GM13976 (cell line): ENCODE measurements around the gene PF4V1.

Source experiments
- DNase-seq: peaks from one replicate; pipeline ENCODE4 v3.0.0; 2012; ENCODE audit warnings: low spot score
- CTCF ChIP-seq: IDR thresholded peaks from 2 replicates; pipeline ENCODE4 v1.5.1; 2012; ENCODE audit warnings: borderline replicate concordance, mild to moderate bottlenecking; ENCODE audit not compliant: insufficient read depth; ENCODE audit errors: extremely low read depth, missing control alignments, control extremely low read depth
- in situ Hi-C: fragments of 300-500 bp; cut with MboI; formaldehyde crosslinking; loops from one replicate; pipeline ENCODE4 v1.12.0; 2022; ENCODE audit warnings: low sequenced_read_pairs, mixed read lengths, inconsistent platforms; ENCODE audit not compliant: unreplicated experiment

Gene PF4V1

GRCh38 chr4:73891326-73891725, 38.2 kb downstream of the PF4V1 start:
- in situ Hi-C loops = no loop called here
- no peak for TF ChIP-seq CTCF
- no peak for DNase-seq

DNA sequence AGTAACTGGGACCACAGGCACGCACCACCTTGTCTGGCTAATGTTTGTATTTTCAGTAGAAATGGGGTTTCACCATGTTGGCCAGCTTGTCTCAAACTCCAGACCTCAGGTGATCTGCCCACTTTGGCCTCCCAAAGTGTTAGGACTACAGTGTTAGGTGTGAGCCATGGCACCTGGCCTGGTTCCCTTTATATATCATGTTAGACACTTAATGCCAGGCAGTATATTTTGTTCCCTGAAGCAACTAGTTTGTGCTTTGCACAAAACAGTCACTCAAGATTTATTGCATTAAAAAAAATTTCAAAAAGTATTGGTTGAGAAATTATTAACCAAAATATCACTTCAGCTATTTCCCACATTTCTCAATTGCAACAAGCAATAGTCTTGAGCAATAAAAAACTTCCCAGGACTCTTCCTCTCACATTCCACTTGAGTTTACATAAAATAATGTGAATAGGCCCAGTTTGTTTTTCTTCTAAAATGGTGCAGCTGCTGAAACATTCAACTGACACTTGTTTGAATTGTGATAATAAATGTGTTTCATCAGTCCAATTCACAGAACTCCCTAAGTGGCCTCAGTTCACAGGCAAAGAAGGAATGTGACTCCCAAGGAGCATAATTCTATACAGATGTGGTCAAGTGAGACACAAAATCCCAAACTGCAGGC, 38.8 kb downstream of the PF4V1 start:
- DNase-seq = no peak
- in situ Hi-C loops = no loop called here
- TF ChIP-seq CTCF = no peak

DNA sequence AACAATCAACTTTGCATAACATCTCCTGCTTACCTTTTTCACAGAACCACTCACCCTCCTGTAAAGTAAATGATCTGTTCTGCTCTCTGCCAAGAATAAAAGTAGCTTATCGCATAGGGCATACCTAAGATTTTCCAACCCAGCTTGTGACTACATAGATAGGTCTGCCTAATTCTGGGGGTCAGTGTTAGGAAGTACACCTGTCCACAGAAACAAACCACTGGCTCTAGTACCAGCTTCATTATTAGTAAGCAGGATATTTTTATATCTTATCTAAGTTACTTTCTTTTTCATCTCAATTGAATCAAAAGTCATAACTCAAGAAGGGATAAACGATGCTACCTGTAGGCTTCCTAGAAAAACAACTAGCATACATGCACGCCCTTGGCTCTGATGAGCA, 39.9 kb downstream of the PF4V1 start:
- in situ Hi-C loops = no loop called here
- DNase-seq = no peak
- no peak for TF ChIP-seq CTCF

DNA sequence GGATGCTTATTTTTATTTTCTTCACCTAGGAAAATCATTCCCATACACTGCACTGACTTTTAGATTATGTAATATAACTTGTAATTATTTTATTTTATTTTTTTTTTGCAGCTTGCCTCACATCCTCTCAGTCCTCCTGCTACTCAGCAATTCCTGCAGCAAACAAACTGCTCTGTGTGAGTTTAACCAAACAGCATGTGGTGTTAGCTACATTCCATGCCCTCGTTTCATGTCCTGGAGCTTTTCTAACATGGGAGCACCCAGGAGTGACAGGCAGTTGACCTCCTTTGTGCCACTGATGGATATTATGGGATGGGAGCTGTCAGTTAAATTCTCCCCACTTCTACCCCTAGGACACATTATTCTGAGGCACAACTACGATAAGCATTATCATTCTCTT, 40.9 kb downstream of the PF4V1 start:
- no peak for DNase-seq
- TF ChIP-seq CTCF = no peak

GRCh38 chr4:73895201-73896175, 42.4 kb downstream of the PF4V1 start:
- in situ Hi-C loops = no loop called here
- no peak for TF ChIP-seq CTCF
- DNase-seq = no peak

More for the DNA sequence above, 40.9 kb downstream of the PF4V1 start:
- in situ Hi-C loops = no loop called here

GRCh38 chr4:73896416-73896815, 43.3 kb downstream of the PF4V1 start:
- TF ChIP-seq CTCF = no peak
- in situ Hi-C loops = no loop called here
- no peak for DNase-seq
